Heart left ventricle (tissue), 13 donors: ENCODE measurements around the gene LIMK2.

ENCODE experiments used
- POLR2A ChIP-seq, 2 donors: fragments of 450-650 bp; IDR thresholded peaks; one replicate each; pipeline ENCODE4 v1.6.1; 2017; ENCODE audit warnings: antibody characterized with exemption in 2 of 2, mild to moderate bottlenecking in 2 of 2, moderate library complexity in 2 of 2
- TF ChIP-seq, protein P1 (sequence below), 12 donors: fragments of 200-600 bp; sonication (generic) in 4 of 12; IDR thresholded peaks; one replicate each; pipeline versions ENCODE4 v1.5.0 to v1.8.0; 2018 to 2022; ENCODE audit warnings: antibody characterized with exemption in 12 of 12, mild to moderate bottlenecking in 5 of 12
- donor health status: ischemic (EF 13 %, LVEDD 7.1; RV severe dilation, severe dysfunction).
- donor health status: DM: no; HTN: yes; CAD: no.
- donor health status: DM: no; HTN: no; CAD: no.
- donor health status: ischemic (EF 25% LVEDD 6.9; RV normal size, moderate dysfunction).
- donor health status: ischemic (EF 25% LVEDD 5.7; RV mildly dilated, moderate dysfunction).
- donor health status: ischemic (EF 35%, LVEDD 5.7; RV mildly dilated, moderate dysfunction).
- donor health status: nonischemic (EF 11% LVEDD 7.7; RV severe dilation, severe dysfunction).
- donor health status: DM: yes; HTN: yes; CAD: no.
- donor health status: PGD.
- donor health status: ischemic (EF 29% LVEDD 5.4; RV normal size, mild dysfunction).
- donor health status: nonischemic (EF 23%, LVEDD 6.1; RV moderate dilation, normal function).

DNA sequence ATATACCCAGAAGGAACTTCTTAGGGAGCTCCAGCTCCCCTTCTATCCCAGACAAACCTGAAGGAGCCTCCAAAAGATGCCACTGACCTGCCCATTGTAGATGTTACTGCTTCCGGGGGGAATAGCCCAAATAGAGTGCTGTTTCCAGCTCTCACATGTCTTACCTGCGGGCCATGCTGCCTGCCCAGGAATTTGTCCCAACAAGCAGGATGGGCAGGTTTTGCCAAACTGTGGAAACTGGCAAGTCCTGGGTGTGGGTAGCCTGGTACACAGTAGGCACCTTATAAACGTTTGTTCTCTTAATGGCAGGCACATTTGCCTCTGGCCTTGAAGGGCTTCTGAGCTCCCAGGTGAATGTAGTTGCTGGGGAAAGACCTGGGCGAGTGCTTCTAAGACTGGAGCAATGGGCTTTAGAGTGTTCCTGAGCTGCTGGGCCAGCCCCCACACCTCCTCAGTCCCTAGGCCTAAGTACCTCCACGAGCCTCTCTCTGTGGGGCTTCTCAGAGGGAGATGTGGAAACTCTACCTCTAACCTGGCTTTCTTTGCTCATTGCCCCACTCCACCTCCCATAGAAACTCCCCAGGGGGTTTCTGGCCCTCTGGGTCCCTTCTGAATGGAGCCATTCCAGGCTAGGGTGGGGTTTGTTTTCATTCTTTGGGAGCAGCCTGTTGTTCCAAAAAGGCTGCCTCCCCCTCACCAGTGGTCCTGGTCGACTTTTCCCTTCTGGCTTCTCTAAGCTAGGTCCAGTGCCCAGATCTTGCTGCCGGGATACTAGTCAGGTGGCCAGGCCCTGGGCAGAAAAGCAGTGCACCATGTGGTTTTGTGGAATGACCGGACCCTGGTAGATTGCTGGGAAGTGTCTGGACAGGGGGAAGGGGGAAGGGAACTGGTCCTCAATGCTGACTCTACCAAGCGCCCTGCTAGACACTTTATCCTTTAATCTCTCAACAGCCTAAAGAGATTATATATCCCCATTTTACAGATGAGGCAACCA lies 37.2 kb downstream of the LIMK2 start:
- no peak for TF ChIP-seq POLR2A (IDR thresholded peaks at IDR 0.05)
- TF ChIP-seq, protein P1, sequence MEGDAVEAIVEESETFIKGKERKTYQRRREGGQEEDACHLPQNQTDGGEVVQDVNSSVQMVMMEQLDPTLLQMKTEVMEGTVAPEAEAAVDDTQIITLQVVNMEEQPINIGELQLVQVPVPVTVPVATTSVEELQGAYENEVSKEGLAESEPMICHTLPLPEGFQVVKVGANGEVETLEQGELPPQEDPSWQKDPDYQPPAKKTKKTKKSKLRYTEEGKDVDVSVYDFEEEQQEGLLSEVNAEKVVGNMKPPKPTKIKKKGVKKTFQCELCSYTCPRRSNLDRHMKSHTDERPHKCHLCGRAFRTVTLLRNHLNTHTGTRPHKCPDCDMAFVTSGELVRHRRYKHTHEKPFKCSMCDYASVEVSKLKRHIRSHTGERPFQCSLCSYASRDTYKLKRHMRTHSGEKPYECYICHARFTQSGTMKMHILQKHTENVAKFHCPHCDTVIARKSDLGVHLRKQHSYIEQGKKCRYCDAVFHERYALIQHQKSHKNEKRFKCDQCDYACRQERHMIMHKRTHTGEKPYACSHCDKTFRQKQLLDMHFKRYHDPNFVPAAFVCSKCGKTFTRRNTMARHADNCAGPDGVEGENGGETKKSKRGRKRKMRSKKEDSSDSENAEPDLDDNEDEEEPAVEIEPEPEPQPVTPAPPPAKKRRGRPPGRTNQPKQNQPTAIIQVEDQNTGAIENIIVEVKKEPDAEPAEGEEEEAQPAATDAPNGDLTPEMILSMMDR (IDR thresholded peaks at IDR 0.05), result no peak
